Measurements from ENCODE around the gene PPP1R14B.

PPP1R14B gene

DNA sequence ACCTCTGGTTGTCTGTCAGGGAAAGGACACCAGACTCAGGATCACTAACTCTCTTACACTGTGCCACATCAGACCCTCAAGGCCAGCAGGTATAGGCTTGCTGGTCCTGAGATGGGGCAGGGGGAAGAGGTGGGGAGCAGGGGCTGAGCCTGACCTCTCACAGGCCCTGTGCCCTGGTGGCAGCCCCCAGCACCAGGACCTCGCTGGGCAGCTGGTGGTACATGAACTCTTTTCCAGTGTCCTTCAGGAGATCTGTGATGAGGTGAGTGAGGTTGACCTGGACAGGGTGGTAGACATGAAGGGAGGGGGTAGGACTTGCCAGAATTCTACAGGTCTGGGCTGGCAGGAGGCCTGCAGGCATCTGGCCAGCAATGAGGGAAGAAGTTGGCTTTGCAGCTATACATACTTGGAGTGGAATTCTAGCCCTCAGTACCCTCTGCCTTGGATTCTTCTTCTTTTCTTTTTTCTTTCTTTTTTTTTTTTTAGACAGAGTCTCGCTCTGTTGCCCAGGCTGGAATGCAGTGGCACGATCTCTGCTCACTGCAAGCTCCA is 19.3 kb downstream of the PPP1R14B start:
- peak overlapping the region; percentile 61 for H3K4me3 ChIP-seq (ENCODE audit: low read depth, low read length)
- in situ Hi-C loops (cut with HindIII; ENCODE audit: low sequenced_read_pairs) = no loop called here
- DNase-seq (ENCODE audit: low read depth) = no peak
- TF ChIP-seq, protein P1, sequence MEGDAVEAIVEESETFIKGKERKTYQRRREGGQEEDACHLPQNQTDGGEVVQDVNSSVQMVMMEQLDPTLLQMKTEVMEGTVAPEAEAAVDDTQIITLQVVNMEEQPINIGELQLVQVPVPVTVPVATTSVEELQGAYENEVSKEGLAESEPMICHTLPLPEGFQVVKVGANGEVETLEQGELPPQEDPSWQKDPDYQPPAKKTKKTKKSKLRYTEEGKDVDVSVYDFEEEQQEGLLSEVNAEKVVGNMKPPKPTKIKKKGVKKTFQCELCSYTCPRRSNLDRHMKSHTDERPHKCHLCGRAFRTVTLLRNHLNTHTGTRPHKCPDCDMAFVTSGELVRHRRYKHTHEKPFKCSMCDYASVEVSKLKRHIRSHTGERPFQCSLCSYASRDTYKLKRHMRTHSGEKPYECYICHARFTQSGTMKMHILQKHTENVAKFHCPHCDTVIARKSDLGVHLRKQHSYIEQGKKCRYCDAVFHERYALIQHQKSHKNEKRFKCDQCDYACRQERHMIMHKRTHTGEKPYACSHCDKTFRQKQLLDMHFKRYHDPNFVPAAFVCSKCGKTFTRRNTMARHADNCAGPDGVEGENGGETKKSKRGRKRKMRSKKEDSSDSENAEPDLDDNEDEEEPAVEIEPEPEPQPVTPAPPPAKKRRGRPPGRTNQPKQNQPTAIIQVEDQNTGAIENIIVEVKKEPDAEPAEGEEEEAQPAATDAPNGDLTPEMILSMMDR (IDR thresholded peaks at IDR 0.05; ENCODE audit: low read depth, low read length, missing control alignments) = no peak

DNA sequence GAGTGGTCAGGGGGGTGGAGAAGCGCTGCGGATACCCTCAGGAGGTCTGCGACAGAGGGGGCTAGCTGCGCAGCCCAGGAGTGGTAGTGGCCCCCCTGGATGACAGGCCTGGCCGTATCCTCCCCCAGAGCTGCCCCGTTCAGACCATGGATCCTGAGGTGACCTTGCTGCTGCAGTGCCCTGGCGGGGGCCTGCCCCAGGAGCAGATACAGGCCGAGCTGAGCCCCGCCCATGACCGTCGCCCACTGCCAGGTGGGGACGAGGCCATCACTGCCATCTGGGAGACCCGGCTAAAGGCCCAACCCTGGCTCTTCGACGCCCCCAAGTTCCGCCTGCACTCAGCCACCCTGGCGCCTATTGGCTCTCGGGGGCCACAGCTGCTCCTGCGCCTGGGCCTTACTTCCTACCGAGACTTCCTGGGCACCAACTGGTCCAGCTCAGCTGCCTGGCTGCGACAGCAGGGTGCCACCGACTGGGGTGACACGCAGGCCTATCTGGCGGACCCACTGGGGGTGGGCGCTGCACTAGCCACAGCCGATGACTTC is 20.2 kb downstream of the PPP1R14B start:
- in situ Hi-C loops (cut with HindIII; ENCODE audit: low sequenced_read_pairs) = no loop called here
- no peak for DNase-seq (ENCODE audit: low read depth)
- peak overlapping the region; percentile 61 for H3K4me3 ChIP-seq (ENCODE audit: low read depth, low read length)
- TF ChIP-seq, protein P1 (IDR thresholded peaks at IDR 0.05; ENCODE audit: low read depth, low read length, missing control alignments) = no peak

DNA sequence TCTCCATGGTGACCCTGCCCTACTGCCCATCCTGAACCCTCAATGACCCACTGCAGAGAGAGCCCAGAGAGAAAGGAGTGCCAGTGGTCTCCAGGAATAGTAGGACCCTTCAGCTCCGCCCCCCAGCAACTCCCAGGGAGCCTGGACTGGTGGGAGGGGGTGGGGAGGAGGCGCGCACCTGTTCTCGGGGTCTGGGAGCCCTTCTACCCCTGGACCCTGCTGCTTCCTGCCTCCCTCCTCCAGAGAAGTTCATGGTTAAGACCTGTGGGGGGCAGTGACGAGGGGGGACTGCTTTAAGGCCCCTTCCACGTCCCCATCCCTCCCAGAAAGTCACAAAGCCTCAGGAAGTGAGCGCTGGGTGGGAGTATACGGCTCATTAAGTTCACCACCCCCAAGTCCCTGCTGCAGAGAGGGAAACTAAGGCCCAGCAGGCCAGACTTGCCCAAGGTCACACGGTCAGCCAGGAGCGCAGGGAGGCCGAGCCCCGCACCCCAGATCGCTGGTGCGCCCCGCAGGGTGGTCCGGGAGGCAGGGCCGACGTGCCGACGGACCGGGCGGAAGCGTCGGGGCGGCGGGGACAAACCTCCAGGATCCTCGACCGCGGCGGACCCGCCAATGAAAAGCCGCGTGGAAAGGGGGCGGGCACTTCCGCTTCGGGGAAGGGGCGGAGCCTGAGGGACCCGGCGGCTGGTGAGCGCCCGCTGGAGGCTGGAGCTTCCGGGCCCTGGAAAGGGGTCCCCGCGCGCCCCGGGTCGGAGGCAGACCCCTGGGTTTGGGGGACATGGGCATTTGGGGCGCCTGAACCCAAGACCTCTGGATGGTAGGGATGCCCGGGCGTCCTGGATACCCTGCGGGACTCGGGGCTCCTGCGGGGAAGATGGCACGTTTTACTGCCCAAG is 20.9 kb downstream of the PPP1R14B start, which contains the start of the genes NUDT22 and TRPT1:
Gene NUDT22, plus strand, starts transcription at position 667 of the 899 bp plus-strand sequence. CDS start 379 bp downstream, outside the sequence.
Gene TRPT1, minus strand, starts transcription at position 579 of the 899 bp plus-strand sequence. Its CDS starts 326 bp downstream, at position 253.
- in situ Hi-C loops (cut with HindIII; ENCODE audit: low sequenced_read_pairs) = no loop called here
- no peak for DNase-seq (ENCODE audit: low read depth)
- peak within 1 kb of the TSS; percentile 61 for H3K4me3 ChIP-seq (ENCODE audit: low read depth, low read length)
- TF ChIP-seq, protein P1 (IDR thresholded peaks at IDR 0.05; ENCODE audit: low read depth, low read length, missing control alignments) = peak; percentile 37

DNA sequence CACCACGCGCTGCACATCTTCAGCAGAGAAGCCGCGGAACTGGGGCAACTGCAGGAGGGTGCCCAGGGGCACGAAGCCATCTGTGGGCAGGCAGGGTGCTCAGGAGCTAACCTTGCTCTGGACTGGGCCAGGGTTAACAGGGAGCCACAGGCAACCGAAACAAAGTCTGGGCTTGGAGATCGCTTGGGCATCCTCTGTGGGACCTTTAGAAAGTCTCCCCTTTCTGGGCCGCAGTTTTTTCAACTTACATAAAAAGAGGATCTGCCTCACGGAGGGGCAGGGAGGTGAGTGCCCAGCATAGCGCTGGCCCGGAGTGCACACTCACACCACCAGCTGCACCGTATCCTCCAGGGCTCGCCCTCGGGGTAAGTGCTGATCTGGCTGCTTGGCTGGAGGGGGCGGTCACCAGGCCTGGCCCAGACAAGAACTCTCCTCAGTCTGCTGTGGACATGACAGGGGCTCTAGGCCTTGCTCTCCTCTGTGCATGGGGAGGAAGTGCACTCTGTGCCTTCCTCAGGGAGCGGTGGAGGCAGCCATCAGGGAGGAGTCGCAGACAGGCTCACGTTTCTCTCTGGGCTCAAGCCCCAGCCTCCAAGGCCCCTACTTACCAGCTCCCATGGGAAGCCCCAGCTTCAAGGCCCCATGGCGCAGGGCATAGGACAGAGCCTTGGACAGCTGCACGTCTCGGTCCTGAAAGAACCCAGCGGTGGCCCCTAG is 21.7 kb downstream of the PPP1R14B start:
- TF ChIP-seq, protein P1 (IDR thresholded peaks at IDR 0.05; ENCODE audit: low read depth, low read length, missing control alignments) = no peak
- peak overlapping the region; percentile 61 for H3K4me3 ChIP-seq (ENCODE audit: low read depth, low read length)
- in situ Hi-C loops (cut with HindIII; ENCODE audit: low sequenced_read_pairs) = loop anchor here (25.0 kb wide), 1 partner anchor 412 kb away; no protein-coding TSS in a partner anchor
- DNase-seq (ENCODE audit: low read depth) = no peak

DNA sequence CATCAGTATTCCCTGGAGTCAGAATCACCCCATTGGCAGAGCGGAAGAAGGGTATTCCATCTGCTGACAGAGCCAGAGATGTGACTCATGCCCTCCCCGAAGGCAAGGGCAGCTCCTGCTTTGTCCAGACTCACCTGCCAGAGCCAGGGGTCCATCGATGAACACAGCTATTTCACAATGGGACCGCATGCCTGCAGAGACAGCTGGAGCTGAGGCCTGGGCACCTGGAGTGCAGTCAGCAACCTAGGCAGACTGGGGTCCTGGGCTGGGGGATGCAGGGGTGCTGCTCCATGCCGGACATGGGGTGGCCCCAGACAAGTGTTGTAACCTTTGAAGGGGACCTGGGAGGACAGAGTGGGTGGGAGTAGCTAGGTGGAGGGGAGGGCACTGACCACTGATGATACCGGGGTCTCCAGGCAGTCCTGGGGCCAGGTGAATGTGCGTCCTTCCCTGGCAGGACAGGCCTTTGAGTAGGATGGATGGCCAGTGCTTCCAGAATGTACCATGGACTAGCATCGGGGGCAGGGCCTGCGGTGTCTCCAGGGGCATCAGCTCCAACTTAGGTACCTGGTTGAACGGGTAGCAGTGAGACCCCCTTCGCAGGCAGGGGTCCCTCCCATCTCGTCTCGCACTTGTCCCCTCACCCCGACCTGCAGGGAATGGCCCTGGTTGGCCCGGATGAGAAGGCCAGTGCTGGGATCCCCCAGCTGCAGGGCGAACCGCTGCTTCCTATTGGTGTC is 22.4 kb downstream of the PPP1R14B start:
- in situ Hi-C loops (cut with HindIII; ENCODE audit: low sequenced_read_pairs) = loop anchor here (25.0 kb wide), 1 partner anchor 413 kb away; no protein-coding TSS in a partner anchor
- TF ChIP-seq, protein P1 (IDR thresholded peaks at IDR 0.05; ENCODE audit: low read depth, low read length, missing control alignments) = no peak
- no peak for DNase-seq (ENCODE audit: low read depth)
- no peak overlapping the region for H3K4me3 ChIP-seq (ENCODE audit: low read depth, low read length)

Measured in astrocyte of the cerebellum (primary cell).